ENCODE results near the gene KLHL29. TPM values are rescaled to one million over a fixed set of nuclear protein-coding genes. Genes with fewer than 3 reads are reported as not detected.

KLHL29 gene
- total RNA-seq, 3 donors from 2014 or later (not counting 1 experiment from before 2014, with no cell fraction given) = 0.24 to 0.43 (median 0.33) TPM

- Mint-ChIP-seq H3K27me3 (ENCODE audit: low read depth in 2 of 2) (peaks cover 9 to 14% of the 10 kb centered on the region in 2 donors), H3K27ac (no peak overlapping the region), H3K4me3 (no peak overlapping the region), H3K4me1 (no peaks in the 10 kb centered on the region), H3K36me3 (no peaks in the 10 kb centered on the region), H3K9me3 (peaks cover 0 to 4% of the 10 kb centered on the region in 2 donors)
- Histone ChIP-seq H3K27me3 (ENCODE audit: control insufficient read depth, insufficient read depth, low read length) (no peaks in the 10 kb centered on the region), H3K4me1 (ENCODE audit: control insufficient read depth, insufficient read depth, low read length) (no peaks in the 10 kb centered on the region), H3K4me3 (ENCODE audit: low read length) (no peak overlapping the region), H3K27ac (ENCODE audit: low read length) (no peak overlapping the region), H3K9me3 (ENCODE audit: control insufficient read depth, insufficient read depth, low read length) (peaks cover 6% of the 10 kb centered on the region), H3K36me3 (ENCODE audit: control insufficient read depth, insufficient read depth, low read length) (no peaks in the 10 kb centered on the region)
- TF ChIP-seq CTCF (IDR thresholded peaks at IDR 0.05) = no peak
- intact Hi-C loops (cut with micrococcal nuclease) = no loop called here
- DNase-seq (no peak), ATAC-seq (no peak)
- WGBS (ENCODE audit: insufficient coverage) = 91% methylated on average over 14 of the region's 14 CpGs
Measured at GRCh38 chr2:23622966-23623675, 238.1 kb downstream of the KLHL29 start.

GRCh38 chr2:23624378-23624777 lies 239.4 kb downstream of the KLHL29 start:
- Mint-ChIP-seq H3K9me3 (peaks cover 0 to 4% of the 10 kb centered on the region in 2 donors), H3K4me3 (no peak overlapping the region), H3K27me3 (ENCODE audit: low read depth in 2 of 2) (peaks cover 9 to 14% of the 10 kb centered on the region in 2 donors), H3K36me3 (no peaks in the 10 kb centered on the region), H3K27ac (no peak overlapping the region), H3K4me1 (no peaks in the 10 kb centered on the region)
- no peaks in the 10 kb centered on the region for H3K4me1 ChIP-seq (ENCODE audit: control insufficient read depth, insufficient read depth, low read length)
- no peak for DNase-seq
- no peak for ATAC-seq
- WGBS (ENCODE audit: insufficient coverage) = 64% methylated on average over 5 of the region's 5 CpGs
- H3K4me3 ChIP-seq (ENCODE audit: low read length) = no peak overlapping the region
- intact Hi-C loops (cut with micrococcal nuclease) = no loop called here
- H3K27ac ChIP-seq (ENCODE audit: low read length) = no peak overlapping the region
- no peaks in the 10 kb centered on the region for H3K36me3 ChIP-seq (ENCODE audit: control insufficient read depth, insufficient read depth, low read length)
- no peaks in the 10 kb centered on the region for H3K27me3 ChIP-seq (ENCODE audit: control insufficient read depth, insufficient read depth, low read length)
- H3K9me3 ChIP-seq (ENCODE audit: control insufficient read depth, insufficient read depth, low read length) = peaks cover 6% of the 10 kb centered on the region
- TF ChIP-seq CTCF (IDR thresholded peaks at IDR 0.05) = no peak

GRCh38 chr2:23624915-23625314 lies 239.9 kb downstream of the KLHL29 start:
- Histone ChIP-seq H3K4me3 (ENCODE audit: low read length) (no peak overlapping the region), H3K4me1 (ENCODE audit: control insufficient read depth, insufficient read depth, low read length) (no peaks in the 10 kb centered on the region), H3K9me3 (ENCODE audit: control insufficient read depth, insufficient read depth, low read length) (peaks cover 6% of the 10 kb centered on the region), H3K27ac (ENCODE audit: low read length) (no peak overlapping the region), H3K36me3 (ENCODE audit: control insufficient read depth, insufficient read depth, low read length) (no peaks in the 10 kb centered on the region), H3K27me3 (ENCODE audit: control insufficient read depth, insufficient read depth, low read length) (no peaks in the 10 kb centered on the region)
- H3K9me3 Mint-ChIP-seq = peaks cover 0 to 4% of the 10 kb centered on the region in 2 donors
- no peak for ATAC-seq
- no peak for DNase-seq
- no peaks in the 10 kb centered on the region for H3K4me1 Mint-ChIP-seq
- intact Hi-C loops (cut with micrococcal nuclease) = no loop called here
- H3K27ac Mint-ChIP-seq = no peak overlapping the region
- TF ChIP-seq CTCF (IDR thresholded peaks at IDR 0.05) = no peak
- no peaks in the 10 kb centered on the region for H3K36me3 Mint-ChIP-seq
- H3K27me3 Mint-ChIP-seq (ENCODE audit: low read depth in 2 of 2) = peaks cover 9 to 14% of the 10 kb centered on the region in 2 donors
- WGBS (ENCODE audit: insufficient coverage) = 69% methylated on average over 4 of the region's 4 CpGs
- H3K4me3 Mint-ChIP-seq = no peak overlapping the region

- H3K4me1 ChIP-seq (ENCODE audit: control insufficient read depth, insufficient read depth, low read length) = no peaks in the 10 kb centered on the region
- Mint-ChIP-seq H3K27ac (no peak overlapping the region), H3K9me3 (peaks cover 0 to 4% of the 10 kb centered on the region in 2 donors), H3K27me3 (ENCODE audit: low read depth in 2 of 2) (peaks cover 9 to 14% of the 10 kb centered on the region in 2 donors), H3K36me3 (no peaks in the 10 kb centered on the region), H3K4me3 (no peak overlapping the region), H3K4me1 (no peaks in the 10 kb centered on the region)
- ATAC-seq (no peak), DNase-seq (no peak)
- intact Hi-C loops (cut with micrococcal nuclease) = no loop called here
- 81% methylated on average over 4 of the region's 4 CpGs for WGBS (ENCODE audit: insufficient coverage)
- no peak overlapping the region for H3K4me3 ChIP-seq (ENCODE audit: low read length)
- no peaks in the 10 kb centered on the region for H3K27me3 ChIP-seq (ENCODE audit: control insufficient read depth, insufficient read depth, low read length)
- H3K9me3 ChIP-seq (ENCODE audit: control insufficient read depth, insufficient read depth, low read length) = peaks cover 6% of the 10 kb centered on the region
- no peaks in the 10 kb centered on the region for H3K36me3 ChIP-seq (ENCODE audit: control insufficient read depth, insufficient read depth, low read length)
- no peak overlapping the region for H3K27ac ChIP-seq (ENCODE audit: low read length)
- no peak for TF ChIP-seq CTCF (IDR thresholded peaks at IDR 0.05)
Measured at GRCh38 chr2:23625726-23626125, 240.7 kb downstream of the KLHL29 start.
